GM19372 (cell line): ENCODE measurements around the gene ZDHHC24.

Experiments used
- ATAC-seq: cut with Tn5 transposase; IDR thresholded peaks from one replicate; pipeline ENCODE4 v1.9.1; 2021; ENCODE audit warnings: mild to moderate bottlenecking, low read depth, moderate library complexity; ENCODE audit not compliant: unreplicated experiment

ZDHHC24 gene

DNA sequence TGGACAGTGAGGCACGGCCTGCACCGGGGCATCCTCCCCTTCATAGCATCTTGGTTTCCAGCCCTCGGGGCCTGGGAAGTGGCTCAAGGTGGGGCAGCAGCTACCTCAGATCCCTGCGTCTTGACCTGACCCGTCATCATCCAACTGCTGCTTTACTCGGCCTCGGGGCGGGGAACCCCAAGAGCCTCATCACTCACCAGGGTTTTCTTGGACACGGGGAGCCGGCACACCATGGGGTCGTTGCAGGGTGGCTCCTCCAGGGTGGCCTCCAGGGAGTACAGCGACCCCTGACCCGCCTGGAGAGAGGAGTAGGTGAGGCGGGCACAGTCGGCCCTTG, 21.9 kb upstream of the ZDHHC24 start:
- no peak for ATAC-seq

DNA sequence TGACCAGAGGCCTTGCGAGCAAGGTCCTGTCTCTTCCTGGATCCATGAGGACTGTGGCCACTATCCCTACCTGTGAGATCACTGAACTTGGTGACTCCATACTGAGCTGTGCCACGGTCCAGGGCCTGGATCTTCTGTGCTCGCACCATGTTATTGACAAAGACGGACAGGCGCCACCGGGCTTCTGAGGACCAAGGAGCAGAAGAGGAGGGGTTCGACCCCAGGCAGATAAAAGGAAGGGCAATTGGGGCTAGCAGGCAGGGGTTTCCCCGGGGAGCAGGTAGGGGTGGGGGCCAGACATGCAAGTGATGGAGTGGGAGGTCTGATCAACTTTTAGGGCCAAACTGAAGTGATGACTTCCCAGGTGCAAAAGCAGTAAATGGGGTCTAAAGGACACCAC, 20.4 kb upstream of the ZDHHC24 start:
- no peak for ATAC-seq

DNA sequence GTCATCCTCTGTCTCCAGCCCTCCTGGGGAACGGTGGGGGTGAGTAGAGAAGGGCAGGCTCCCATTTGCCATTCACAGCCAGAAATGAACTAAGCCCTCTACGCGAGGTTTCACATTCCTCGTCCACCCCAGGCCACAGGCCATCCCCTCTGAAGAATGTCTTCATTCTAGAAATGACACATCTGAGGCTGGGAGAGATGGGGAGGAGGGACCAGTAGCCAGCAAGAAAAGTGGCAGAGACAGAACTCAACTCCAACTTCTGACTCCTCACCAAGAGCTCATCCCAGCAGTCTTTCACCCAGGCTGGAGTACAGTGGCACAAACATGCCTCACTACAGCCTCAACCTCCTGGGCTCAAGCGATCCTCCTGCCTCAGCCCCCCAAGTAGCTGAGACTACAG, 19.1 kb upstream of the ZDHHC24 start:
- no peak for ATAC-seq

DNA sequence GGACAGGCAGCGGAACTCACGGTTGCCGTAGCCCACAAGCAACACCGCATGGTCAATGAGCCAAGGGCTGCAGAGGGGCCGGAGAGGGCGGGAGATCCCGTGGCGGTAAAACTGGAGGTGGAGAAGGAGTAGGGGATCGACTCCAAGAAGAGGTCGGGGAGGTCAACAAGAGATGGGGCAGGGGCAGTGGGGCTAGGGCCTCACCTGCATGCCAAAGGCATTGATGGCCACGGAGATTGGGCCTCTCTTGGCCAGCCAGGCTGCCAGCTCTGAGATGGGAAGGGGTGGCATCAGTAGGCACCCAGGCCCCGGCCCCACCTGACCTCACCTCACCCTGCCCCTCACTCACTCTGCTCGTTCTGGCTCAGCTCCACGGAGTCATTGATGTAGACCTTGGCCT, 18.7 kb upstream of the ZDHHC24 start:
- no peak for ATAC-seq

DNA sequence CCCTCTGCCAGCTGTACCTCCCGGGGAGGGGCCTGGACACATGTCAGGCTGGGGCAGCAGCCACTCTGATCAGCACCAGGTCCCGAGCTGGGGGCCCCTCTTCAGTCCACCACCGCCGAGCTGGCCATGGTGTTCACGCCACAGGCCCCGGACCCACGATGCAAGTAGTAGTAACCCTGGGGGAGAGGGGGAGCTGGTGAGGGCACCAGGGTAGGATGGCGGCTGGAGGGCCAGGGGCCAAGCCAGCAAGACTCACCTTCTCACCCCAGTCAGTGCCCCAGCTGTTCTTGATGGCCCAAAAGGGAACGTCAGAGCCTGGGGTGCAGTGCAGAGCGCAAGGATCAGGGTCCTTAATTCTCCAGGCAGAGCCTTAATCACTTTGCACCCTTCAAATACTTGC, 18.0 kb upstream of the ZDHHC24 start:
- ATAC-seq, result no peak

DNA sequence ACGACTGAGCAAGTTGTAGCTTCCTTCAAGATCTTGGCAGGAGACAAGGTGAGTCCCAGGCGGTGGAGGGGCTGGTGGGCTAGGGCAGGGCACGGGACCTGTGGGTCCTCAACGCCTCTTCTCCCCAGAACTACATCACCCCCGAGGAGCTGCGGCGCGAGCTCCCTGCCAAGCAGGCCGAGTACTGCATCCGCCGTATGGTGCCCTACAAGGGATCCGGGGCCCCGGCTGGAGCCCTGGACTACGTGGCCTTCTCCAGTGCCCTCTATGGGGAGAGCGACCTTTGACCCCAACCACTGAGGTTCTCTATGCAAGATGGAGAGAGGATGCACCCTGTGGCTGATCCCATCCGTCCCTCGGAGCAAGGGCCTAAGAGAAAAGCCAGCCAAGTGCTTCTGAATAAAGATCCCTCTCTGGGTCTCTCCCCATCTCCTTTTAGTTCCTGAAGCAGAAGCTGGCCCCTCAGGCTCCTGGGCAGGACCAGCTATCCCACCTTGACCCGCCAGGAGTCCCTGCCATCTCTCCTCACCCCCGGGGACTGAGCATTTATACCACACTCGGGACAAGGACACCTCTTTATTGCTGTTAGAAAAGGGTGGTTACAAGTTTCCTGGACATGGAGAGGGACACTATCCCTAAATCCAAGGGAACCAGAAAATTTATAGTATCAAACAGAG, 17.2 kb upstream of the ZDHHC24 start:
- ATAC-seq, result no peak

DNA sequence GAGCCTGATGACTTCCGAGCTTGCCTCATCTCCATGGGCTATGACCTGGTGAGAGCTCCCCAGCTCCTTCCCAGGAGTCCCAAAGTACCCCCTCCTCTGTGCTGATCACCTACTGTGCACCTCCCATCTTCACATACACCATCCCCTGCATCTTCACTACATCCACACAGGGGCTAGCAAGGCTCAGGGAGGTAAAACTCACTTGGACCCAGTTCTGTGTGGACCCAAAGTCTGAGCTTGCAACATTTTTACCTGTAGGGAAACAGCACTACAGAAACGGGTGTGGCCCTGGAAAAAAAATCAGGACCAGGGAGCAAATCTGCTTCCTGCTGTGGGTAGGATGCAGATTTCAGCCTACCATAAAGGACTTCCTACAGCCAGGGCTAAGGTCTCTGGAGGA, 16.4 kb upstream of the ZDHHC24 start:
- no peak for ATAC-seq

DNA sequence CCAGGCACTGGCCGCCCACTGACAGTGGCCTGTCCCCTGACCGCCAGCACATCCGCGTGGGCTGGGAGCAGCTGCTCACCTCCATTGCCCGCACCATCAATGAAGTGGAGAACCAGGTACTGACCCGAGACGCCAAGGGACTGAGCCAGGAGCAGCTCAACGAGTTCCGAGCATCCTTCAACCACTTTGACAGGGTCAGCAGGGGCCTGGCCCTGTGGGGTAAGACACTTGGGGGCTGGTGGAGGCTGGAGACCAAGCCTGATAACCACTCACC, 16.1 kb upstream of the ZDHHC24 start:
- ATAC-seq, result no peak

DNA sequence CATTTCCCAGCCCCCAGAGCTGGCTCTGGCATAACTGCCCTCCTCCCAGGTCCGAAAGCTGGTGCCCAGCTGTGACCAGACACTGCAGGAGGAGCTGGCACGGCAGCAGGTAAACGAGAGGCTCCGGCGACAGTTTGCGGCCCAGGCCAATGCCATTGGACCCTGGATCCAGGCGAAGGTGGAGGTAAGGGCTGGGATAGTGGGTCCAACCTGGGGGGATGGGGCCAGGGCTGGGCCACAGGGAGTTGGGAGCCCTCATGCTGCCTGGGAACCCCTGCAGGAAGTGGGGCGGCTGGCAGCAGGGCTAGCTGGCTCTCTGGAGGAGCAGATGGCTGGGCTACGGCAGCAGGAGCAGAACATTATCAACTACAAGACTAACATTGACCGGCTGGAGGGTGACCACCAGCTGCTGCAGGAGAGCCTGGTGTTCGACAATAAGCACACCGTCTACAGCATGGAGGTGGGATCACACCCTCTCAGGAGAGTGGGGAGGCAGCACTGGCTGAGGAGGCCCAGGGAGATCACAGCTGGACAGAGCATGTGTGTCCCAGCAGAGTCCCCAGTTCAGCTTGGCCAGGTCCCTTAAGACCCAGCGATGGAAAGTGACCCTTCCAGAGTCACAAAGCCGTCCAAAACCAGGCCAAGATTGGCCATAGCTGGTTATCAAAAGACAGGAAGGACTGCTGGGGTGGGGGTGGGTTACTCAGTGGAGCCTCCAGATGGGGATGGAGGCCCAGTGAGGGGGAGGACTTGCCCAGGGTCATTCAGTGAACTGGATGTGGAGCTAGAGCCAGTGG, 15.5 kb upstream of the ZDHHC24 start:
- no peak for ATAC-seq

DNA sequence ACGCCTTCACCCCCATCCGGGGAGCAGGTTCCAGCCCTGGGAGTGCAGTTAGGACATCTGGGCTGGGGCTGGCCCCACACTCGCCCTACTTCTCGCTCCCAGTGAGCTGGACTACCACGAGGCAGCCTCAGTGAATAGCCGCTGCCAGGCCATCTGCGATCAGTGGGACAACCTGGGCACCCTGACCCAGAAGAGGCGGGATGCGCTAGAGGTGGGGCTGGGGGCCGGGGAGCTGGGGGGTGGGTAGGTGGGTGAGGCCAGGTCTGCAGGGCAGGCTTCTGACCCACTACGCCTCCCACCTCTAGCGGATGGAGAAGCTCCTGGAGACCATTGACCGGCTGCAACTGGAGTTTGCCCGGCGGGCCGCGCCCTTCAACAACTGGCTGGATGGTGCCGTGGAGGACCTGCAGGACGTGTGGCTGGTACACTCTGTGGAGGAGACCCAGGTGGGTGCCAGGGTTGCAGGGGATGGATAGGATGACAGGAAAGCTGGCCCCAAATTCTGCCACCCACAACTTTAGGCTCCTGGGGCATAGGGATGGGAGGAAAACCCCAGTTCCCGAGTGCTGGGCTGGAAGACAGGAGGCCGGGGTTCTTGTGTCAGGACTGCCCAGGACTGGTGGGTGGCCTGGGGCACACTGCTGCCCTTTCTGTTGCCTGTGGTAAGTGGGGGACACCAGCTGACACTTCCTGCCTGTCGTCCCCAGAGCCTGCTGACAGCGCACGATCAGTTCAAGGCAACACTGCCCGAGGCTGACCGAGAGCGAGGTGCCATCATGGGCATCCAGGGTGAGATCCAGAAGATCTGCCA, 14.2 kb upstream of the ZDHHC24 start:
- ATAC-seq, result no peak

DNA sequence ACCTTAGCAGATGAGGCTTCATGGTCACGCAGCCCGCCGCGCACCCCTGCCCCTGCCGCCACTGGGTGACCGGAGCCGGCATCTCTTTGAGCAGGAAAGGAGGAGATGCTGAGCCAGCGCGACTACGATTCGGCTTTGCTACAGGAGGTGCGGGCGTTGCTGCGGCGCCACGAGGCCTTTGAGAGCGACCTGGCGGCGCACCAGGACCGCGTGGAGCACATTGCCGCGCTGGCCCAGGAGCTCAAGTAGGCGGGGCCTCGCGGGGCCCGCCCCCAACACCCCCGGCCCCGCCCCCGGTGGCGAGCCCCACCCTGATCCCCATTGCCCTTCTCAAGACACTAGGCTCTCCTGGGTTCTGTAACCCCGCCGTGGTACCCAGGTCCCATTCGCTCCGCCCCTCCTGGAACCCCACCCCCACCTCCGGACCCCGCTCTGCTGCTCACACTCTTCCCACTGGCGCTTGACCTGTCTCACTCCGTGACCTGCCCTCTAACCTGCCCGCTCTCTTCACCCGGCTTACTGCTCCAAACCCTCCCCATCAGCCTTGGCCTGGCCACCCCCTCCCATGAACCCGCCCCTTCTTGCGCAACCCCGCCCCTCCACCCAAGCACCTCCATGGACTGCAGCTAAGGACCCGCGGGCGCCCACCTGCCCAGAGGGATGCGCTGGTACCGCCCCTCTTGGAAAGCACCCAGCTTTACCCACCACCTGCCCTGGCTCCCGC, 13.5 kb upstream of the ZDHHC24 start:
- no peak for ATAC-seq

DNA sequence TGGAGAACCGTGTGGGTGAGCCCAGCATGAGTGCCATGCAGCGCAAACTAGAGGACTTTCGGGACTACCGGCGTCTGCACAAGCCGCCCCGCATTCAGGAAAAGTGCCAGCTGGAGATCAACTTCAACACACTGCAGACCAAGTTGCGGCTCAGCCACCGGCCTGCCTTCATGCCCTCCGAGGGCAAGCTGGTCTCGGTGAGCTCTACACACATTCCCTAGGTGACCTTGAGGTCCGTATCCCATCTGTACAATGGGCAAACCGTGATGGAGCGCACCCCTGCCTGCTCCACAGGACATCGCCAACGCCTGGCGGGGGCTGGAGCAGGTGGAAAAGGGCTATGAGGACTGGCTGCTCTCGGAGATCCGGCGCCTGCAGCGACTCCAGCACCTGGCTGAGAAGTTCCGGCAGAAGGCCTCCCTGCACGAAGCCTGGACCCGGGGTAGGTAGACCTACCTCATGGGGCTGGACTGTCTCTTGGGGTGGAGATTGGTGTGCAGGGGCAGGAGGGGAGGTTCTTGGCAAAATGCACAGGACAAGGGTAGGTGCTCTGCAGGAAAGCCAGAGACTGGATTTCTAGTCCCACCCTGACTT, 12.0 kb upstream of the ZDHHC24 start:
- ATAC-seq, result no peak

DNA sequence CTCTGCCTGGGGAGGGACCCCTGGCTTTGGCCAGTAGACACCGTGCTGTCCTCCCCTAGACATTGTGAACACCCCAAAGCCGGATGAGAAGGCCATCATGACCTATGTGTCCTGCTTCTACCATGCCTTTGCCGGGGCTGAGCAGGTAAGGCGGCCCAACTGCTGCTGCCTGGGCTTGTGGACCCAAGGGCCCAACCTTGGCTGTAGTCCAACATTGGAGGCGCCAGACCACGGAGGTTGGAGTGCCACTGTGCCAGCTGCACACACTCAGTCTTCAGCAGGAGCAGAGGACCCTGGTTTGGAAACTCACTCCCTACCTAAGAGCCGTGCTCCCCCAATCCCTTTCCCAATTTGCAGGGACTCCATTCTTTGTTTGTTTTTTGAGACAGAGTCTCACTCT, 10.2 kb upstream of the ZDHHC24 start:
- ATAC-seq, result no peak

DNA sequence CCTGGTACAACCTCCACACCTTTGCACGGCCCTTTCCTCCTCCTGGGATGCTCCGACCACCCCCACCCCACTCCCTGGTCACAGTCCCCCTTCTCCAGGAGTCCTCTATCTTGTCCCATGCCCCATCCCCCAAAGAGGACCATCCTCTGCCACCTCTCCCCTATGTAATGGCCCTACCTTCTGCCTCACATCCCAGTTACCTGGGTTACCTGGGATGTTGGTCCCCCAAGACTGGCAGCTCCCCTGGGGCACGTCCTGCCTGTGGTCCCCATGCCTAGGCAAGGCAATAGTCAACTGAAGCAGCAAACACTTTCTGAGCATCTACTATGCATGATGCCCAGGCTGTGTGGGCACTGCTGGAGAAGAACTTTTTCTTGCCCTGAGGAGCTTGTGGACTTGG, 9.6 kb upstream of the ZDHHC24 start:
- ATAC-seq, result no peak

DNA sequence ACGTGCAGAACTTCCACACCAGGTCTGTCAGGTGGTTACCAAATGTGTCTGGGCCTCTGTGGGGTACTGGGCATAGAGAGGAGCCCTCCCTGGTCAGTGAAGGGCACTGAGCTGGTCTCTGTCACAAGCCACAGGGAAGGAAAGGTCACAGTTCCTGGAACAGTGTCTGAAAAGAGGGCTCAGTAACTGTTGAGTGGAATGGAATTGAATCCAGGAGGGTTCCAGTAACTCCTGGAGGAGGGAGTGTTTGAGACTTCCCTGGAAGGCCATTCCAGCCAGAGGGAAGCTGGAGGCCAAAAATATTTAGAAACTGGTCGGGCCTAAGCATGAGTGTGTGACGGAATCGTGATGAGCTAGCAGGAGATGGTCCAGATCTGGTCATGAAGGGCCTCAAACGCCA, 8.8 kb upstream of the ZDHHC24 start:
- no peak for ATAC-seq

DNA sequence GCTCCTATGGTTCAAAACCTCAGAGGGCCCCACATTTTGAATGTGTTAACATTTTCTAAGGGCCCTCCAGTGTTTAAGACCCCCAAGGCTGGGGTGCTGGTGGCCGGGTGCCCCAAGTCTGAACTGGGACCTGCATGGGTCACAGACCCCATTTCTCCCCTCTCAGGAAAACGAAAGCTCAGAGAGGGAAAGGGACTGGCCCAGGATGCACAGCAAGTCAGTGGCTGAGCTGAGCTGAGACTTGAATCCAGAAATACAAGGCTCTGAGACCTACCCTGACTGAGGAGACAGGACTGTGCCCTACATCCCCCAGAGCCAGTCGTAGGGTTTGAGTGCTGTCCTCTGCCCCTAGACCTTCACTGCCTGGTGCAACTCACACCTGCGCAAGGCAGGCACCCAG, 5.0 kb upstream of the ZDHHC24 start:
- no peak for ATAC-seq

DNA sequence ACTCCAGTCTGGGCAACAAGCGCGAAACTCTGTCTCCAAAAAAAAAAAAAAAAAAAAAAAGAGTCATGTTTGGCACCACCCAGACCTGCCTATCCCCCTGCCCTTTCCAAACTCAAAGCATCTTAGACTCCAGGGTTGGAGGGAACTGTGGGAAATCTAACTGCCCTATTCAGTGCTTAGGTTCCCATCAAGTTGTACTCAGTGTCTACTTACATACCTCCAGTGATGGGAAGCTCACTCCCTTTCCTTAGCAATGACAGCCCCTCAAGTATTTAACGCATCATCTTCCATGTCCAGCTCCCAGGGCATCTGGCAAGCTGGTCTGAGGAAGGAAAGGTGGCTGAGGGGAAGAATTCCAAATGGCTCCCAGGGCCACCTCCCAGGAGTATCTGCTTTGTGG, 3.8 kb upstream of the ZDHHC24 start:
- no peak for ATAC-seq

DNA sequence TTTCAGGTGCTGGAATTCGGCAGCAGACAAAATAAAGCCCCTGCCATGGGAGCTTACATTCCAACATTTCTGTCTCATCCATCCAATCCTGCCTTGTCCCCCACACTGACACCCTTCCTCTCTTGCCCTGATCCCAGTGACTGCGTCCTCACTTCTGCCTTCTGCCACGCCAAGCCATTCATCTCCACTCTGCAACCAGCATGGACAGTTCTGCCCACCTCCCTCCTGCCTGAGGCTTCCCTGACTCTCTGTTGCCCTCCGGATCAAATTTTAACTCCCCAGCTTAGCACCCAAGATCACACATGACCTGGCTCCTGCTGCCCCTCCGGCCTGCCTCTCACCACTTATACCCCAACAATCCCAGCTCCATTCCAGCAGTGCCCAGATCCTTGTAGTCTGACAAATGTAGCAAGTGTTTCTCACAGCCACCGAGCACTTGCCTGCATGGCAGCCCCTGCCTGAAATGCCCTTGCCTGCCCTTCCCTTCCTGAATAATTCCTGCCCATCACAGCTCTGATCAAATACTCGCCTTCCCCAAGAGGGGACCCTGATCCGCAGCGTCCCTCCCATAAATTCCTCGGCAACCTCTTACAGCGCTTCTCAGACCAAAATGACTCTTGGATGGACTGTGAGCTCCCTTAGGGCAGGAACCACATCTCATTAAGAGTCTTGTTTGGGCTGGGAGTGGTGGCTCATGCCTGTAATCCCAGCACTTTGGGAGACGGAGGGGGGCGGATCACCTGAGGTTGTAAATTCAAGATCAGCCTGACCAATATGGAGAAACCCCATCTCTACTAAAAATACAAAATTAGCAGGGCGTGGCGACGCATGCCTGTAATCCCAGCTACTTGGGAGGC, 3.2 kb upstream of the ZDHHC24 start:
- ATAC-seq, result no peak

DNA sequence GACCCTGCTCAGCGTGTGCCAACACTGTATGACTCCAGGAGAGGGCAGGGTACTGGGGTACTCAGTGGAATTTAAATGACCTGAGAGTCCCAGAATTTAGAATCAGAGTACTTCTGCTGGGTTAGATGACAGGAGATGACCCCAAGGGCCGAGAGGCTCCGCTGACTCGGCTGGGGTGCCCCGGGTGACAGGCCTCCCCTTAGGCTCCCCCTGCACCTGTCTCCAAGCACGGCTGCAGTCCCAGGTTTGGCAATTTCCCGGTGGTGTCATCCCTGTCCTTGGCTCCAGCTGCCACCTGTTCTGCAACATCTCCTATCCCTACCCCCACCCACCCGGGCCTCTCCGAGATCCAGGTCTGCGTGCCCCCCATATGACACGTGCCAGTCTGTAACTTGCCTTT, 2.2 kb upstream of the ZDHHC24 start:
- ATAC-seq, result no peak

DNA sequence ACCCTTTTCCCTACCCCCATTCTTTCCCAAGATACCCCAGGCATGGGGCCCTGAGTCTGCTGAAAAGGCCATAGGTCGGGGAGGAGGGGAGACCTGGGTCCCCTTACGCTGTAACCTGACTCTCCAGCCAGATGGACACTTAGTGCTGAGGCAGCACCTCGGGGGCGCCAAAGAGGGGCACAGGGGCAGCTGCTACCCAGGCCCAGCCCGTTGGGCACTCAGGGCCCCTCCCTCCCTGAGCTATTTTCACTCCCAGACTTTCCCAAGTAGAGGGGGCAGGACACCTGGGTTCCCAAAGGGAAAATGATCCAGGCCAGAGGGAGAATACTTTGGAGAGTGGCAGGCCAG, 1.8 kb upstream of the ZDHHC24 start:
- ATAC-seq, result no peak
